Osteoblast (primary cell): Measurements from ENCODE around the gene UBE2D2. TPM values are rescaled to one million over a fixed set of nuclear protein-coding genes. Genes with fewer than 3 reads are reported as not detected.

Experiments used
- DNase-seq: peaks from one replicate; pipeline ENCODE4 v3.0.0; 2011; ENCODE audit warnings: low spot score, mixed read lengths; ENCODE audit not compliant: insufficient read length; ENCODE audit errors: missing footprints
- H2AFZ ChIP-seq: 2 replicates; pipeline ENCODE4 v1.6.0; 2011; ENCODE audit warnings: mild to moderate bottlenecking, low read length
- H3K27ac ChIP-seq: 2 replicates; pipeline ENCODE4 v1.5.1; 2011; ENCODE audit warnings: mild to moderate bottlenecking, low read depth, low read length, moderate library complexity
- H3K27me3 ChIP-seq: 2 replicates; pipeline ENCODE4 v1.6.0; 2012; ENCODE audit warnings: mild to moderate bottlenecking, control low read depth, inconsistent platforms, low read length, moderate library complexity; ENCODE audit not compliant: insufficient read depth
- H3K36me3 ChIP-seq: 2 replicates; pipeline ENCODE4 v1.5.1; 2011; ENCODE audit warnings: mild to moderate bottlenecking, low read length, control low read depth, moderate library complexity; ENCODE audit not compliant: insufficient read depth
- H3K4me1 ChIP-seq: 2 replicates; pipeline ENCODE4 v1.5.1; 2011; ENCODE audit warnings: mild to moderate bottlenecking, low read length, control low read depth, moderate library complexity; ENCODE audit not compliant: insufficient read depth
- H3K4me2 ChIP-seq: 2 replicates; pipeline ENCODE4 v1.6.0; 2011; ENCODE audit warnings: mild to moderate bottlenecking, low read length; ENCODE audit not compliant: insufficient read depth
- H3K4me3 ChIP-seq: fragments of 200-600 bp; sonication (generic); 3 replicates; pipeline ENCODE4 v1.5.1; 2012; ENCODE audit warnings: mild to moderate bottlenecking, low read length, inconsistent platforms; ENCODE audit not compliant: insufficient read depth
- H3K79me2 ChIP-seq: 2 replicates; pipeline ENCODE4 v1.6.0; 2012; ENCODE audit warnings: mild to moderate bottlenecking, low read length, control low read depth, inconsistent platforms; ENCODE audit not compliant: insufficient read depth
- H3K9me3 ChIP-seq: 2 replicates; pipeline ENCODE4 v1.5.1; 2011; ENCODE audit warnings: low read depth, low read length, control low read depth
- H4K20me1 ChIP-seq: 2 replicates; pipeline ENCODE4 v1.6.0; 2012; ENCODE audit warnings: mild to moderate bottlenecking, low read length, control low read depth; ENCODE audit not compliant: insufficient read depth
- total RNA-seq: library from RNA; depleted of rRNA; stranded (reverse); fragments of >200 nt; gene quantifications from 2 replicates; pipeline ENCODE4 v1.2.3, GENCODE V29; 2012
- TF ChIP-seq, protein P1 (sequence below): IDR thresholded peaks from 2 replicates; pipeline ENCODE4 v1.5.1; 2011; ENCODE audit warnings: mild to moderate bottlenecking, low read depth, low read length, moderate library complexity; ENCODE audit errors: extremely low read depth

Gene UBE2D2
- total RNA-seq, 1 donor: 52.8 TPM

DNA sequence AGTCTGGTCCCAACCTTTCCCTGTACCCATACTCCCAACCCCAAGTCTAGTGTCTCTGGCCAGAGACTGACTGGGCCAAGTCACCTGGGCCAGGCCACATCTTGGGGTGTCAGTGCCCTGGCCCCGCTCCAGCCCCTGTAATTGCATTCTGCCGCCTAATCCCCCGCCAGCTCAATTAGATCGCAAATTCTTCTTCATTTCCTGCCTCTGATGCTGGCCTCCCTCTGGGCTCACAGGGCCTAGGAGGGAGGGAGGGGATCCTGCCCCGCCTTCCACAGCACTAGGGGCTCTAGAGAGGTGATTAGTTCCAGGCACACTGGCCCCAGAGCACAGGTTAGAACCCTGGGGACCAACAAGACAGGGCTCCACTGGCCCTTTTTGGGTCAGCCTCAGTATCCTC lies 92.5 kb downstream of the UBE2D2 start:
- TF ChIP-seq, protein P1, sequence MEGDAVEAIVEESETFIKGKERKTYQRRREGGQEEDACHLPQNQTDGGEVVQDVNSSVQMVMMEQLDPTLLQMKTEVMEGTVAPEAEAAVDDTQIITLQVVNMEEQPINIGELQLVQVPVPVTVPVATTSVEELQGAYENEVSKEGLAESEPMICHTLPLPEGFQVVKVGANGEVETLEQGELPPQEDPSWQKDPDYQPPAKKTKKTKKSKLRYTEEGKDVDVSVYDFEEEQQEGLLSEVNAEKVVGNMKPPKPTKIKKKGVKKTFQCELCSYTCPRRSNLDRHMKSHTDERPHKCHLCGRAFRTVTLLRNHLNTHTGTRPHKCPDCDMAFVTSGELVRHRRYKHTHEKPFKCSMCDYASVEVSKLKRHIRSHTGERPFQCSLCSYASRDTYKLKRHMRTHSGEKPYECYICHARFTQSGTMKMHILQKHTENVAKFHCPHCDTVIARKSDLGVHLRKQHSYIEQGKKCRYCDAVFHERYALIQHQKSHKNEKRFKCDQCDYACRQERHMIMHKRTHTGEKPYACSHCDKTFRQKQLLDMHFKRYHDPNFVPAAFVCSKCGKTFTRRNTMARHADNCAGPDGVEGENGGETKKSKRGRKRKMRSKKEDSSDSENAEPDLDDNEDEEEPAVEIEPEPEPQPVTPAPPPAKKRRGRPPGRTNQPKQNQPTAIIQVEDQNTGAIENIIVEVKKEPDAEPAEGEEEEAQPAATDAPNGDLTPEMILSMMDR: no peak
- Histone ChIP-seq H3K36me3 (peaks cover 5% of the 10 kb centered on the region), H3K4me1 (peaks cover 70% of the 10 kb centered on the region)

DNA sequence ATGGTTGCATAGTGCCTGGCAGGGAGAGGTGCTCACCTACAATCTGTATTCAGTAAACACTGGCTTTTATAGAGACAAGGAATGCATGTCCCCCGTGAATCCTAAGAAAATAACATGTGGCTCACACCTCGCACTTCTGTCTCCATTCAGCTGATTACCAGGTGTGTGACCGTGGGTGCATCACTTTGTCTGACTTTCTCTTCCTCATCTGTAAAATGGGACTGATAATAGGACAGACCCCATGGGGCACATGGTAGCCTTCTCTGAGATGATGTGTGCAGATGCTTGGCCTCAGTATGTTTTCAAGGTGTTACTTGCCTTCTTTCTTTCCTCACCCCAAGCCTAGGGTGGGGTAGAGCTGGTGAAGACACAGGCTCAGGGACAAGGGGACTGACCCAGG lies 93.3 kb downstream of the UBE2D2 start:
- H3K4me3 ChIP-seq: peak overlapping the region; percentile 2
- H3K27me3 ChIP-seq: no peaks in the 10 kb centered on the region
- H3K4me2 ChIP-seq: peak overlapping the region; percentile 93
- H3K27ac ChIP-seq: peak overlapping the region; percentile 98
- H3K9me3 ChIP-seq: no peaks in the 10 kb centered on the region
- peaks cover 91% of the 10 kb centered on the region for H3K79me2 ChIP-seq
- TF ChIP-seq, protein P1: no peak
- peak; percentile 14 for DNase-seq
- peaks cover 5% of the 10 kb centered on the region for H3K36me3 ChIP-seq
- no peak overlapping the region for H2AFZ ChIP-seq
- H4K20me1 ChIP-seq: peaks cover 52% of the 10 kb centered on the region
- peaks cover 78% of the 10 kb centered on the region for H3K4me1 ChIP-seq

More for the DNA sequence above, 92.5 kb downstream of the UBE2D2 start:
- Histone ChIP-seq H3K4me2 (peak overlapping the region; percentile 93), H3K9me3 (no peaks in the 10 kb centered on the region), H2AFZ (no peak overlapping the region), H3K79me2 (peaks cover 91% of the 10 kb centered on the region), H3K4me3 (peak overlapping the region; percentile 93), H4K20me1 (peaks cover 48% of the 10 kb centered on the region), H3K27me3 (no peaks in the 10 kb centered on the region), H3K27ac (peak overlapping the region; percentile 98)
- DNase-seq: no peak

DNA sequence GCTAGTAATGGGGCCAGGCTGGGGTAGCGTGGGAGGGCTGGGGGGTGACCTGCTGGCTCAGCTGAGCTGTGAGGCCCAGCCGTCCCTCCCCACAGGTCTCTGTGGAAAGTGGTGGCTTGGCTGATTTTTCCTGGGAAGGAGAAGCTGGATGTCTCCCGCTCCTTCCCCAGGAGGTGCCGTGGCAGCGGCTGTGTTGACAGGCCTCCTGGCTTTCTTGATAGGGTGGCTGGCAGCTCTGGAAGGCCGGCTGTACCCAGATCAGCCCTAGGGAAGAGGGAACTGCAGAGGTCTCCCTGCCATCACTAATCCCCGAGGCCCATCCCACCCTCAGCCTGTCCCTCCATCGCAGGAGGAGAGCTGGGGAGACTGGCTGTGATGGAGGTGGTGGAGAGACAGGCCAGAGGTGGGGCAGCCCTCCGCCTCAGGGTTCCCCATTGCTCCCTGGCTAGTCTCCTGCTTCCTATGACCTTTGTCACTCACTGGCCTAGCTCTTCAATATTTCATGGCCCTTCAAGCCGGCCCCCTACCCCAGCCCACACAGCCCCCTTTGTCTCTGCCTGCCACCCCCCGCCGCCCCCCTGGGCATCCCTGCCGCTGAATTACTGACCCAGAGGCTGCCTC lies 93.8 kb downstream of the UBE2D2 start:
- H2AFZ ChIP-seq: no peak overlapping the region
- H3K36me3 ChIP-seq: peaks cover 5% of the 10 kb centered on the region
- peak overlapping the region; percentile 93 for H3K4me2 ChIP-seq
- peaks cover 90% of the 10 kb centered on the region for H3K79me2 ChIP-seq
- peaks cover 83% of the 10 kb centered on the region for H3K4me1 ChIP-seq
- H3K9me3 ChIP-seq: no peaks in the 10 kb centered on the region
- H3K27ac ChIP-seq: peak overlapping the region; percentile 98
- peak overlapping the region; percentile 26 for H3K4me3 ChIP-seq
- TF ChIP-seq, protein P1: no peak
- H4K20me1 ChIP-seq: peaks cover 52% of the 10 kb centered on the region
- H3K27me3 ChIP-seq: no peaks in the 10 kb centered on the region
- no peak for DNase-seq

DNA sequence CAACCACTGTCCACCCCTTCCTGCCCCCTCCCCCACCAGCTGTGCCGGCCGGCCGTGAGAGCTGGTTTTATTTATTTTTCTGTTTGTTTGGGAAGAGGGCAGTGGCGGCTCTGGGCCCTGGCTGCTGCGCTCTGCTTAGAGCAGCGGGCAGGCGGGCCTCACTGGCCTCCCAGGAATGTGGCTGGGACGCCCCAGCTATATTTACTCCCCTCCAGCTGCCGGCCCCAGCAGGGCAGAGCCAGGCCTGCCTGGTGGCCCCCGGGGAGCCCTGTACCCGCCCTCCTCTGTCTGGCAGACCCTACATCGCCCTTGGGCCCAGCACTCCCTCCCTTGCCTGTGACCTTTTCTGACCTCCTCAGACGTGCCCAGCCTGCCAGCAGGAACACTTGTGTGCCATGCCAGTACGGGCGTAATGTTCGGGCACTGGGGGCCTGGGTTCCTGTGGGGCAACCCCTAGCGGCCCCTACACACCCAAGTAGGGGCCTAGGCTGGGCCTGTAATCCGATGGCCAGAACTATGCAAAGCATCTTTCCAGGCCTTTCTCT lies 94.7 kb downstream of the UBE2D2 start:
- Histone ChIP-seq H2AFZ (no peak overlapping the region), H3K4me2 (peak overlapping the region; percentile 49), H3K27me3 (no peaks in the 10 kb centered on the region), H3K4me3 (peak overlapping the region; percentile 26), H3K27ac (peak overlapping the region; percentile 98), H3K79me2 (peaks cover 87% of the 10 kb centered on the region), H3K4me1 (peaks cover 89% of the 10 kb centered on the region), H3K9me3 (no peaks in the 10 kb centered on the region), H3K36me3 (peaks cover 5% of the 10 kb centered on the region), H4K20me1 (peaks cover 49% of the 10 kb centered on the region)
- TF ChIP-seq, protein P1: no peak
- DNase-seq: peak; percentile 94
